MM.1S (cell line): Measurements from ENCODE around the gene MRPL16.

Source experiments
- DNase-seq: peaks from one replicate; pipeline ENCODE4 v3.0.0-alpha.2; 2015
- H2AFZ ChIP-seq: fragments of 300-600 bp; sonication (generic); 2 replicates; pipeline ENCODE4 v1.6.0; 2016; ENCODE audit warnings: antibody characterized with exemption, low read length
- H3F3A ChIP-seq: fragments of 300-600 bp; sonication (generic); 2 replicates; pipeline ENCODE4 v1.6.1; 2016; ENCODE audit warnings: mild to moderate bottlenecking, antibody characterized with exemption, low read length, moderate library complexity, mixed read lengths; ENCODE audit not compliant: insufficient read depth
- H3K27ac ChIP-seq: fragments of 300-600 bp; sonication (generic); 2 replicates; pipeline ENCODE4 v1.5.1; 2016; ENCODE audit warnings: mild to moderate bottlenecking, low read length
- H3K27me3 ChIP-seq: fragments of 300-600 bp; sonication (generic); replicated peaks from 2 replicates; pipeline ENCODE4 v1.6.0; 2016; ENCODE audit warnings: low read length; ENCODE audit not compliant: insufficient read depth
- H3K36me3 ChIP-seq: fragments of 300-600 bp; sonication (generic); replicated peaks from 2 replicates; pipeline ENCODE4 v1.6.1; 2016; ENCODE audit warnings: mild to moderate bottlenecking, low read length, mixed read lengths; ENCODE audit not compliant: insufficient read depth
- H3K4me1 ChIP-seq: fragments of 300-600 bp; sonication (generic); 2 replicates; pipeline ENCODE4 v1.6.1; 2016; ENCODE audit warnings: low read length, mixed read lengths
- H3K4me2 ChIP-seq: fragments of 300-600 bp; sonication (generic); 2 replicates; pipeline ENCODE4 v1.6.0; 2016; ENCODE audit warnings: low read depth, low read length
- H3K4me3 ChIP-seq: fragments of 300-600 bp; sonication (generic); 2 replicates; pipeline ENCODE4 v1.5.1; 2016; ENCODE audit warnings: low read length, mixed read lengths
- H3K79me2 ChIP-seq: fragments of 300-600 bp; sonication (generic); 2 replicates; pipeline ENCODE4 v1.6.1; 2016; ENCODE audit warnings: mixed run types, low read length, mixed read lengths
- H3K9ac ChIP-seq: fragments of 300-600 bp; sonication (generic); 2 replicates; pipeline ENCODE4 v1.6.1; 2016; ENCODE audit warnings: low read length, mixed read lengths
- H3K9me2 ChIP-seq: fragments of 300-600 bp; sonication (generic); replicated peaks from 2 replicates; pipeline ENCODE4 v1.6.1; 2016; ENCODE audit warnings: mild to moderate bottlenecking, low read length, mixed read lengths; ENCODE audit not compliant: insufficient read depth
- H3K9me3 ChIP-seq: fragments of 300-600 bp; sonication (generic); replicated peaks from 2 replicates; pipeline ENCODE4 v1.6.1; 2016; ENCODE audit warnings: mild to moderate bottlenecking, low read length, mixed read lengths; ENCODE audit not compliant: insufficient read depth
- H4K20me1 ChIP-seq: fragments of 300-600 bp; sonication (generic); 2 replicates; pipeline ENCODE4 v1.6.1; 2016; ENCODE audit warnings: mild to moderate bottlenecking, low read length, moderate library complexity, mixed read lengths; ENCODE audit not compliant: insufficient read depth
- EZH2 ChIP-seq: fragments of 300-600 bp; sonication (generic); optimal IDR thresholded peaks from 2 replicates; pipeline ENCODE3; 2017; ENCODE audit warnings: low read depth, mild to moderate bottlenecking, antibody characterized with exemption, low read length, mixed read lengths
- EZH2phosphoT487 ChIP-seq: fragments of 300-600 bp; sonication (generic); IDR thresholded peaks from 2 replicates; pipeline ENCODE4 v1.6.1; 2018; ENCODE audit warnings: antibody characterized with exemption, low read length
- TF ChIP-seq, protein P1 (sequence below): fragments of 300-600 bp; sonication (generic); IDR thresholded peaks from 2 replicates; pipeline ENCODE4 v1.5.1; 2016; ENCODE audit warnings: antibody characterized with exemption, low read length, mixed read lengths

Gene MRPL16

DNA sequence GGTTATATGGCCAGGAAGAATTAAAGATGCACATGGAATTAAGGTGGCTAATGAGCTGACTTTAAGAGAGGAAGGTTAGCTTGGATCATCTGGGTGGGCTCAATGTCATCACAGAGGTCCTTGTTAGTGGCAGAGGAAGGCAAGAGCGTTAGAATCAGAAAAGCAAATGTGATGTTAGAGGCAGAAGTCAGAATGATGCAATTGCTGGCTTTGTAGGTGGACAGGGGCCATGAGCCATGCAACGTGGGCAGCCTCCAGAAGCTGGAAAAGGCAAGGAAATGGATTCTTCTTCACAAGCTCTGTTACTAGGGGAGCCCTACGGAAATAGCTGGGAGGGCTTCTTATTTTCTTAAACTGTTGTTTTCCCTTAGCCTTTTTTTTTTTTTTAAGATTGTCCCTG, 37.0 kb upstream of the MRPL16 start:
- H3K9me2 ChIP-seq: no peaks in the 10 kb centered on the region
- no peak overlapping the region for H2AFZ ChIP-seq
- no peak overlapping the region for H3K4me2 ChIP-seq
- no peak overlapping the region for H3K27ac ChIP-seq
- DNase-seq: no peak
- H3K9ac ChIP-seq: no peak overlapping the region
- no peaks in the 10 kb centered on the region for H4K20me1 ChIP-seq
- no peaks in the 10 kb centered on the region for H3K27me3 ChIP-seq
- TF ChIP-seq EZH2phosphoT487: no peak
- no peak for TF ChIP-seq EZH2
- TF ChIP-seq, protein P1, sequence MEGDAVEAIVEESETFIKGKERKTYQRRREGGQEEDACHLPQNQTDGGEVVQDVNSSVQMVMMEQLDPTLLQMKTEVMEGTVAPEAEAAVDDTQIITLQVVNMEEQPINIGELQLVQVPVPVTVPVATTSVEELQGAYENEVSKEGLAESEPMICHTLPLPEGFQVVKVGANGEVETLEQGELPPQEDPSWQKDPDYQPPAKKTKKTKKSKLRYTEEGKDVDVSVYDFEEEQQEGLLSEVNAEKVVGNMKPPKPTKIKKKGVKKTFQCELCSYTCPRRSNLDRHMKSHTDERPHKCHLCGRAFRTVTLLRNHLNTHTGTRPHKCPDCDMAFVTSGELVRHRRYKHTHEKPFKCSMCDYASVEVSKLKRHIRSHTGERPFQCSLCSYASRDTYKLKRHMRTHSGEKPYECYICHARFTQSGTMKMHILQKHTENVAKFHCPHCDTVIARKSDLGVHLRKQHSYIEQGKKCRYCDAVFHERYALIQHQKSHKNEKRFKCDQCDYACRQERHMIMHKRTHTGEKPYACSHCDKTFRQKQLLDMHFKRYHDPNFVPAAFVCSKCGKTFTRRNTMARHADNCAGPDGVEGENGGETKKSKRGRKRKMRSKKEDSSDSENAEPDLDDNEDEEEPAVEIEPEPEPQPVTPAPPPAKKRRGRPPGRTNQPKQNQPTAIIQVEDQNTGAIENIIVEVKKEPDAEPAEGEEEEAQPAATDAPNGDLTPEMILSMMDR: no peak
- H3K4me1 ChIP-seq: no peaks in the 10 kb centered on the region
- H3K4me3 ChIP-seq: no peak overlapping the region
- H3K79me2 ChIP-seq: no peaks in the 10 kb centered on the region
- no peaks in the 10 kb centered on the region for H3K36me3 ChIP-seq
- no peaks in the 10 kb centered on the region for H3F3A ChIP-seq
- no peaks in the 10 kb centered on the region for H3K9me3 ChIP-seq

GRCh38 chr11:59846556-59846955, 36.0 kb upstream of the MRPL16 start:
- no peak for DNase-seq
- H3K9ac ChIP-seq: no peak overlapping the region
- H4K20me1 ChIP-seq: no peaks in the 10 kb centered on the region
- H3K27ac ChIP-seq: no peak overlapping the region
- H3K4me3 ChIP-seq: no peak overlapping the region
- H3K4me2 ChIP-seq: no peak overlapping the region
- TF ChIP-seq EZH2: no peak
- TF ChIP-seq, protein P1: no peak
- no peak for TF ChIP-seq EZH2phosphoT487
- no peaks in the 10 kb centered on the region for H3K9me2 ChIP-seq
- no peaks in the 10 kb centered on the region for H3K36me3 ChIP-seq
- H3K27me3 ChIP-seq: no peaks in the 10 kb centered on the region
- H2AFZ ChIP-seq: no peak overlapping the region
- H3F3A ChIP-seq: no peaks in the 10 kb centered on the region; the same call in 1 of the 2 replicates
- peaks cover 8% of the 10 kb centered on the region for H3K4me1 ChIP-seq
- H3K9me3 ChIP-seq: no peaks in the 10 kb centered on the region
- no peaks in the 10 kb centered on the region for H3K79me2 ChIP-seq

DNA sequence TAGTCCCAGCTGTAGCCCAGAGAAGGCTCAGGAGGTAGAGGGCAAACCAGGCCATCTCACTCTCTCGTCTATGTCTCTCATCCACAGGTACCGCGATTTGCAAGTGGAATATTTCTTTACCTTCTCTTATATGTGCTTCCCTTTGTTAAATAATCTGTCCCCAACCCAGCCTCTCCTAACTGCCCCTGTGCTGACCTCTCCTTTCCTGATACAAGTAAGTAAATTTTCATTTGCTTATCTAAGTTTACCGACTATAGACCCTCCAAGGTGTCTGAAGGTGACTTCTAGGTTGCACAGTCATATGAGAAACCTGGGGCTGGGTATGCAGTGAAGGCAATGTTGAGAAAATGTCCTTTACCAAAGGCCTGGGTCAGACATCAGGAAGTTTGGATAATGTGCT, 34.8 kb upstream of the MRPL16 start, which contains the start of gene CBLIF:
Gene CBLIF (minus strand): TSS at position 101 of the 400 bp plus-strand sequence. CDS start 46 bp downstream, at position 55.
- Histone ChIP-seq H3K4me2 (no peak within 1 kb of the TSS), H3K27ac (no peak within 1 kb of the TSS), H3K9me2 (no peaks in the 10 kb centered on the region), H3F3A (no peaks in the 10 kb centered on the region; the same call in 1 of the 2 replicates), H2AFZ (no peak within 1 kb of the TSS), H3K27me3 (no peaks in the 10 kb centered on the region), H3K4me1 (peaks cover 14% of the 10 kb centered on the region), H3K9ac (no peak within 1 kb of the TSS), H4K20me1 (no peaks in the 10 kb centered on the region), H3K4me3 (no peak within 1 kb of the TSS), H3K79me2 (no peaks in the 10 kb centered on the region), H3K36me3 (no peaks in the 10 kb centered on the region), H3K9me3 (no peaks in the 10 kb centered on the region)
- TF ChIP-seq EZH2 (no peak), EZH2phosphoT487 (no peak)
- TF ChIP-seq, protein P1: no peak
- no peak for DNase-seq
